ENCODE results near the gene ARHGAP26. TPM values are rescaled to one million over a fixed set of nuclear protein-coding genes. Genes with fewer than 3 reads are reported as not detected.

The ARHGAP26 gene
- total RNA-seq, 3 donors from 2014 or later, result 9.1 to 11.7 (median 9.7) TPM

DNA sequence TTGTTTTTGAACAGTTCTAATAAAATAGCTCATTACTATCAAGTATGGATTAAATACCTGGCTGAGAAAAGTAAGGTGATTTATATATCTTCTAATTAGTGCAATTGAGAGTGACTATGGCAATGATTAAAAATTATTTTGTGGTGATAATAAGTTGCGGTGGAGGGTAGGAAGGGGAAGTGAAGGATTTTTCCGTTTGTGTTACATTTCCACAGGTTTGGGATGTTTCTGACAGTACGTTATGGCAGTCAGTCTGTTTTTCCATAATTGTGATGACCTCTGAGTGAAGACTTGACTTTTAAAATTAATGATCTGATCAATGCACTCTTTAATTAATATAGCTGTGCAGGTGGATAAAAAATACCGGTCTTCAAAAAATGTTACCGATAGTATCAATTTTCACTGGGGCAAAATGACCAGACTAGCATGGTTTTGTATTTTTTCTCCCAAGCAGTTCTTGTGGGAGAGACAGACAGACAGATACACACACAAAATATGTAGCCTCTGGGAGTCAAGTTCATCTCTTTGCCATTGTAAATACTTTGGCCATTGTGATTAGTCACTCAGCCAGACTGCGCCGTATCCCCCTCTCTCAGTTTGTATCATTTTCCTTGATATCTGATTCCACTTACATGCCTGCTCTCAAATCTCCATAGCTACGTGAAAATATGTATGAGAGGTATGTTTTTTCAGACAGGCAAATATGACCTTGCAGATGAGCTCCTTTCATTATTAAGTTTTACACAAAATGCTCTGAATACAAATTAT, 60.2 kb downstream of the ARHGAP26 start:
- H3K4me3 Mint-ChIP-seq, result no peak overlapping the region
- no peaks in the 10 kb centered on the region for H3K27me3 Mint-ChIP-seq (ENCODE audit: low read depth)
- no peaks in the 10 kb centered on the region for H3K36me3 Mint-ChIP-seq (ENCODE audit: insufficient read depth)
- no peak for DNase-seq
- H3K9me3 Mint-ChIP-seq, result no peaks in the 10 kb centered on the region
- ATAC-seq, result no peak
- peaks cover 57% of the 10 kb centered on the region for H3K4me1 Mint-ChIP-seq (ENCODE audit: low read depth)

- no peak for DNase-seq
- Mint-ChIP-seq H3K4me1 (ENCODE audit: low read depth) (peaks cover 57% of the 10 kb centered on the region), H3K27me3 (ENCODE audit: low read depth) (no peaks in the 10 kb centered on the region)
Observed at GRCh38 chr5:142831009-142831383, 60.8 kb downstream of the ARHGAP26 start.

DNA sequence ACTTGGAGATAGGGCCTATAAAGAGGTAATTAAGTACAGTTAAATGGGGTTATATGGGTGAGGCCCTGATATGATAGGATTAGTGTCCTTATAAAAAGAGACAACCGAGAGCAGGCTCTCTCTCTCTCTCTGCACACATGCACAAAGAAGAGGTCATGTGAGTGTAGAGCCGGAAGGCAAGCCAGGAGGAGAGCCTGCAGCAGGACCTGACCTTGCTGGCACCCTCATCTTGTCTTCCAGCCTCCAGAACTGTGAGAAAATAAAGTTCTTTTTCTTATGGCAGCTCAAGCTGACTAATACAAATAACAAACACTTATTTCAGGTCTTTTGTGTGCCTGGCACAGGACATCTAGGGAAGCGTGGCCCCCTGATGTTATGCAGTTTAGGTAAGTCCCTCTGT, 62.1 kb downstream of the ARHGAP26 start:
- DNase-seq, result no peak
- peaks cover 47% of the 10 kb centered on the region for H3K4me1 Mint-ChIP-seq (ENCODE audit: low read depth)
- H3K36me3 Mint-ChIP-seq (ENCODE audit: insufficient read depth), result no peaks in the 10 kb centered on the region

More at GRCh38 chr5:142831009-142831383, 60.8 kb downstream of the ARHGAP26 start:
- no peak for ATAC-seq
- no peaks in the 10 kb centered on the region for H3K36me3 Mint-ChIP-seq (ENCODE audit: insufficient read depth)
- no peaks in the 10 kb centered on the region for H3K9me3 Mint-ChIP-seq
- no peak overlapping the region for H3K4me3 Mint-ChIP-seq

GRCh38 chr5:142833517-142834449, 63.6 kb downstream of the ARHGAP26 start:
- H3K9me3 Mint-ChIP-seq, result no peaks in the 10 kb centered on the region
- no peaks in the 10 kb centered on the region for H3K27me3 Mint-ChIP-seq (ENCODE audit: low read depth)
- ATAC-seq (no peak), DNase-seq (no peak)
- H3K36me3 Mint-ChIP-seq (ENCODE audit: insufficient read depth), result no peaks in the 10 kb centered on the region
- peaks cover 36% of the 10 kb centered on the region for H3K4me1 Mint-ChIP-seq (ENCODE audit: low read depth)
- no peak overlapping the region for H3K4me3 Mint-ChIP-seq

More for the DNA sequence above, 62.1 kb downstream of the ARHGAP26 start:
- no peaks in the 10 kb centered on the region for H3K27me3 Mint-ChIP-seq (ENCODE audit: low read depth)
- H3K9me3 Mint-ChIP-seq, result no peaks in the 10 kb centered on the region
- no peak overlapping the region for H3K4me3 Mint-ChIP-seq
- ATAC-seq, result no peak

GRCh38 chr5:142834504-142834903, 64.3 kb downstream of the ARHGAP26 start:
- no peak for DNase-seq
- ATAC-seq, result no peak
- Mint-ChIP-seq H3K4me3 (no peak overlapping the region), H3K9me3 (no peaks in the 10 kb centered on the region), H3K36me3 (ENCODE audit: insufficient read depth) (no peaks in the 10 kb centered on the region), H3K27me3 (ENCODE audit: low read depth) (no peaks in the 10 kb centered on the region), H3K4me1 (ENCODE audit: low read depth) (peaks cover 29% of the 10 kb centered on the region)

- no peak for ATAC-seq
- Mint-ChIP-seq H3K4me1 (ENCODE audit: low read depth) (peaks cover 26% of the 10 kb centered on the region), H3K9me3 (no peaks in the 10 kb centered on the region), H3K4me3 (no peak overlapping the region), H3K36me3 (ENCODE audit: insufficient read depth) (no peaks in the 10 kb centered on the region), H3K27me3 (ENCODE audit: low read depth) (no peaks in the 10 kb centered on the region)
- DNase-seq, result no peak
Observed at GRCh38 chr5:142835540-142835939, 65.4 kb downstream of the ARHGAP26 start.

DNA sequence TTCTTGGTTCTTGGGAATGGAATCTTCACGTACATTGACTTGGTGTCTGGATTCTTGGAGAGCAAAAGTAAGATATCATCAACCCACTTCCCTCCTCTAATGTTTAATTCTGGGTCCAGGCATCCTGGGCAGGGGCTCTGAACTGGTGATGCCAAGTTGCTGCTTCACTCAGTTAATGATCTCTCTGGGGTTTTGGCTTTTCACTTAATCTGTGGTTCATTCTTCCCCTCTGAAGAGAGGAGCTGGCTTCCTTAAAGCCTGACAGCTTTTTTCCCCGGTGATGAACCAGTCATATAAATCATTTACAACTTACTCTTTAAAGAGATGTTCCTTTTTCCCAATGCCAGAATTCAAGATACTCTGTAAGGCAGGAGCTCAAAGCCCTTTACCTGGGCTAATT, 65.9 kb downstream of the ARHGAP26 start:
- Mint-ChIP-seq H3K4me3 (no peak overlapping the region), H3K27me3 (ENCODE audit: low read depth) (no peaks in the 10 kb centered on the region), H3K9me3 (no peaks in the 10 kb centered on the region), H3K4me1 (ENCODE audit: low read depth) (peaks cover 26% of the 10 kb centered on the region), H3K36me3 (ENCODE audit: insufficient read depth) (no peaks in the 10 kb centered on the region)
- DNase-seq, result no peak
- no peak for ATAC-seq

GRCh38 chr5:142837081-142837725, 67.0 kb downstream of the ARHGAP26 start:
- H3K36me3 Mint-ChIP-seq (ENCODE audit: insufficient read depth), result no peaks in the 10 kb centered on the region
- H3K9me3 Mint-ChIP-seq, result no peaks in the 10 kb centered on the region
- H3K4me1 Mint-ChIP-seq (ENCODE audit: low read depth), result peaks cover 18% of the 10 kb centered on the region

DNA sequence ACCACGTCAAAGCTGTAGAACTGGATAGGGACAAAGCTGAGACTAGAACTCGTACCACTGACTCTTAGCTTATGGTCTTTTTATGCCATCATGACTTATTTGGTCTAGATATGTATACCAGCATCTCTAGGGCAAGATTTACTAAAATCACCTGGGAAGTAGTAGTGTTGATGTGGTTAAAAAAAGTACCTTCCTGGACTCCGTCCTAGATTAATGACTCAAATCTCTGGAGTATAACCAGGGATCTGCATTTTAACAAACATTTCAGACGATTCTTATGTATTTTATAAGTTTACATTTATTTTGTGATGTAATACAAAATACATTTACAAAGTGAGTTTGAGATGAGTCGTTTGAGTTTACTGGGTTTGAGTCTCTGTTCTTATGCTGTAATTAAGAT, 68.7 kb downstream of the ARHGAP26 start:
- Mint-ChIP-seq H3K4me3 (no peak overlapping the region), H3K36me3 (ENCODE audit: insufficient read depth) (no peaks in the 10 kb centered on the region), H3K27me3 (ENCODE audit: low read depth) (no peaks in the 10 kb centered on the region), H3K9me3 (no peaks in the 10 kb centered on the region), H3K4me1 (ENCODE audit: low read depth) (peaks cover 14% of the 10 kb centered on the region)
- DNase-seq (no peak), ATAC-seq (no peak)

More at GRCh38 chr5:142837081-142837725, 67.0 kb downstream of the ARHGAP26 start:
- H3K27me3 Mint-ChIP-seq (ENCODE audit: low read depth), result no peaks in the 10 kb centered on the region
- DNase-seq (no peak), ATAC-seq (no peak)
- no peak overlapping the region for H3K4me3 Mint-ChIP-seq

DNA sequence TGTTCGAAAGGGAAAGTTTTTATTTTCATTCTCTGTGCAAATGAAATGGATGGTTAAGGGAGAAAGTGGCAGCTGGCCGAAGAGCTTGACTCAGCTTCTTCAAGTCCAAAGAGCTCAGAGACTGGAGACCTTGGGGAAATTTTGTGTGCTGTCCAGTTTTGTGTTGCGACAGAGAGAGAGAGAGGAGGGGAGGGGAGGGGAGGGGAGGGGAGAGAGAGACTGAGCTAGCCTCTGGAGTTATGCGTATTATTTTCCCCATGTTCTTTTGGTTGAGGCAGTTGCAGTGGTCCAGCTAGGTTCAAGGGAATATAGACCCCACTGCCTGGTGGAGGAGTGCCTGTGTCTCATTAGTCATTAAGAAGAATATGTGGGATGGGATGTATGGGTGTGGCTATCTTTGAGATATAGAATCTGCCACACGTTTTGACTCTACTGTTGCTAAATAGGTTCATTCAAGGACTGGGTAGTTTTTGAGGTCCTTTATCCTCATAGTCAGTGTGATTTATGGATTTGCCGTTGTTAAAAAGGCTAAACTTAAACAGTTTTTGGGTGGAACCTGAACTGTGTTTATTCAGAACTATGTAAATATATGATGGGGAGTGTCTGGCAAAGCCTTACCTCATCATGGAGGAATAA, 69.7 kb downstream of the ARHGAP26 start:
- H3K27me3 Mint-ChIP-seq (ENCODE audit: low read depth), result no peaks in the 10 kb centered on the region

GRCh38 chr5:142840575-142840974, 70.4 kb downstream of the ARHGAP26 start:
- ATAC-seq, result no peak
- no peak for DNase-seq
- H3K4me1 Mint-ChIP-seq (ENCODE audit: low read depth), result peaks cover 19% of the 10 kb centered on the region
- H3K36me3 Mint-ChIP-seq (ENCODE audit: insufficient read depth), result no peaks in the 10 kb centered on the region
- H3K9me3 Mint-ChIP-seq, result no peaks in the 10 kb centered on the region
- H3K4me3 Mint-ChIP-seq, result no peak overlapping the region
- no peaks in the 10 kb centered on the region for H3K27me3 Mint-ChIP-seq (ENCODE audit: low read depth)

More for the DNA sequence above, 69.7 kb downstream of the ARHGAP26 start:
- ATAC-seq (no peak), DNase-seq (no peak)
- Mint-ChIP-seq H3K36me3 (ENCODE audit: insufficient read depth) (no peaks in the 10 kb centered on the region), H3K4me3 (no peak overlapping the region), H3K9me3 (no peaks in the 10 kb centered on the region), H3K4me1 (ENCODE audit: low read depth) (peaks cover 17% of the 10 kb centered on the region)

DNA sequence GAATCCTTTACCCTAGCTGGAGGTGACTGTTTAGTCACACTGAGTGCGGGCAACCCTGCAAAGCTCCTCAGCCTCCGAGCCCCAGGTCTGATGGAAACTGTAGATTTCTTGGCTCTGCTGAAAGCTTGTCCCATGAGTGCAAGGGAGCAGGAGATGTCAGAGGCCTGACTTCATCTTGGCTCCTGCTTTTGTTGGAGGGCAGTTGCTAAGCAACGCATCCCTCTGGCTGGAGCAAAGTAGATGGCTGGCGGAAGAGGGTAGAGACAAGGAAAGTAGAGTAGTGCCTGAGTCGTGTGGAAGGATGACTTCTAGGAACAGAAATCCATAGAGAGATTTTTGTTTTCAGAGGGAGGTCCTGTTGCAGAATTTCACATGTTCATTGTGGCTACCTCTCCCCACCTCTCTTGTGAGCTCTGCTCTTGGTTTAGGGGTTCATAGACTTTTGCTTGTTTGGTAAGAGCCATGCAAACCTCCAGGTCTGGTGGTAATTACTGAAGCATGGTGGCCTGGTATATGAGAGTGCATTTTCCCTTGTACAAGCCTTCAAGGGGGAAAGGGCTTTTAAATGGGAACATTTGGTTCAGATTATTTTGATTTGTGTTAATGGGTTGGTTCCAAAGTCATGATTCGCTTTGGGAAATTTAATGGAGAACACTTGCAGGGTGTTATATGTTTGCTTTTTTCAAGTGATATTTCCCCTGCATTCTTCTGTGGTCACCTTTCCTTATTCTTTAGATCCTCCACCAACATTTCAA, 71.5 kb downstream of the ARHGAP26 start:
- peaks cover 24% of the 10 kb centered on the region for H3K4me1 Mint-ChIP-seq (ENCODE audit: low read depth)
- no peak for ATAC-seq
- no peak for DNase-seq
- H3K4me3 Mint-ChIP-seq, result no peak overlapping the region
- no peaks in the 10 kb centered on the region for H3K9me3 Mint-ChIP-seq
- no peaks in the 10 kb centered on the region for H3K27me3 Mint-ChIP-seq (ENCODE audit: low read depth)
- H3K36me3 Mint-ChIP-seq (ENCODE audit: insufficient read depth), result no peaks in the 10 kb centered on the region
